HG03378 (cell line): ENCODE data around the gene YPEL5.

Experiments
- ATAC-seq: cut with Tn5 transposase; IDR thresholded peaks from one replicate; pipeline ENCODE4 v1.9.1; 2021; ENCODE audit warnings: mild to moderate bottlenecking, moderate library complexity; ENCODE audit not compliant: unreplicated experiment

Gene YPEL5

GRCh38 chr2:30201990-30202389, 55.2 kb downstream of the YPEL5 start:
- no peak for ATAC-seq

GRCh38 chr2:30203156-30203555, 56.3 kb downstream of the YPEL5 start:
- ATAC-seq, result no peak

GRCh38 chr2:30204281-30204680, 57.5 kb downstream of the YPEL5 start:
- ATAC-seq, result no peak

- no peak for ATAC-seq
Measured at GRCh38 chr2:30205456-30205855, 58.6 kb downstream of the YPEL5 start.

GRCh38 chr2:30206461-30207430, 59.9 kb downstream of the YPEL5 start:
- ATAC-seq, result no peak

- ATAC-seq, result no peak
Measured at GRCh38 chr2:30208453-30208852, 61.6 kb downstream of the YPEL5 start.

- no peak for ATAC-seq
Measured at GRCh38 chr2:30209227-30209626, 62.4 kb downstream of the YPEL5 start.
